ENCODE data around the gene PEPD. TPM values are rescaled to one million over a fixed set of nuclear protein-coding genes. Genes with fewer than 3 reads are reported as not detected.
A peak's percentile ranks its signal among the peaks of the same experiment; 100 is the strongest.

The PEPD gene
- total RNA-seq, 1 experiment from 2014 or later = 50.9 TPM

- DNase-seq (ENCODE audit: low read depth) = no peak
Measured at GRCh38 chr19:33440241-33440640, 81.3 kb downstream of the PEPD start.

GRCh38 chr19:33438987-33439781, 82.4 kb downstream of the PEPD start:
- DNase-seq (ENCODE audit: low read depth) = no peak

DNA sequence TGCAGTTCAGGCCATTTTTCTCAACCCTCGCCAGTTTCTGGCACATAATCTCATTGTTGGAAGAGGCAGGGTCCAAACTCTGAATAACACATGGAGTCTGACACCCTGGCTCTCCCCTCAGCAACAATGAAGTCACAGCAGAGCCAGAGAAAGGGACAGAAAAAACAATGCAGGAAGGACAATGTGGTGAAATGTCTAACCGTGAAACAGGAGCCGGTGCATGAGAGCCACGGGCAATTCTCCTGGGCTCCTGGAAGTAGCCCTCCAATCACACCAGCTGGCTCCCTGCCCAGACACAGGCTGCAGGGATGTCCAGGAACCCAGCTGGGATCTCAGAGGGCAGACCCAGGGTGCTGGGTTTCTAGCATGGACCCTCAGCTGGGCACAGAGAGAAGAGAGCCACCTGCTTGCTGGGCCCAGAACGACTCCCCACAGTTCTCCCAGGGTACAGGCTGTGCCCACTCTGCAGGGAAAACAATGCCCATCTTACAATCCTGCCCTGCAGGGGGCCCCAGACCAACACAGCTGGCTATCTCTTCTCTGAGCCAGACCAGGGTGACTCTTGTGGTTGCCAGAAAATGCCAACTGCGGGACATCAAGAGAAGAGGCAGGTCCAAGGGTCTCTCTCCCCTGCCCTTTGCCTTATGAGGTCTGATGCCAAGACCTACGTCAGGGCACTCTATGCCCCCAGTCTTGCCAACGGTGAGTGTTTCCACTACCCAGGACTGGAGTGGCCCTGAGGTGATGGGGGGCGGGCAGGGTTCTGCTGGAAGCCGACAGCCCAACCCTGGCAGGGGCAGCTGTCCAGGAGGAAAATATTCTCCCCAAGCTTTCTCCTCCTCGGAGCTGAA, 83.5 kb downstream of the PEPD start:
- peak; percentile 9 for DNase-seq (ENCODE audit: low read depth)

DNA sequence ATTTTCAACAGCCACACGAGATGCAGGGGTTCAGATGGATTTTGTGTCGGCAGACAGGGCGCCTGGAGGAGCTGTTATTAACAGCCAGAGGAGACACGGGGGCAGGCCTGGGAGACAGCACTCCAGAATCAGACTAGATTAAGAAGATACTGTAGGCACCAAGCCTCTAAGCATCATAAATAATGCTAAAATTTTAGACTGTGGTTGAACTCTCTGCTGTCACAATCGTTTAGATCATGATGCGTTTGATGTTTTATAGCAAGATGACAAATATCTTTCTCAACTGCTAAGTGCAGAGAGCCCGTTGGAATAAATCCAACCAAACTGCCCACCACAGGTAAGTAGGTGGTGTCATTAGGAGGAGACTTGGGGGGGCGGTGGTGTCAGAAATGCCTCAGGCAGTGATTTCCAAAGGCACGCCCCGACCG, 84.2 kb downstream of the PEPD start:
- DNase-seq (ENCODE audit: low read depth) = no peak

GRCh38 chr19:33436360-33437345, 84.9 kb downstream of the PEPD start:
- DNase-seq (ENCODE audit: low read depth) = no peak

GRCh38 chr19:33435706-33436359, 85.8 kb downstream of the PEPD start:
- DNase-seq (ENCODE audit: low read depth) = no peak

- DNase-seq (ENCODE audit: low read depth) = peak; percentile 29
Measured at GRCh38 chr19:33434886-33435705, 86.5 kb downstream of the PEPD start.

DNA sequence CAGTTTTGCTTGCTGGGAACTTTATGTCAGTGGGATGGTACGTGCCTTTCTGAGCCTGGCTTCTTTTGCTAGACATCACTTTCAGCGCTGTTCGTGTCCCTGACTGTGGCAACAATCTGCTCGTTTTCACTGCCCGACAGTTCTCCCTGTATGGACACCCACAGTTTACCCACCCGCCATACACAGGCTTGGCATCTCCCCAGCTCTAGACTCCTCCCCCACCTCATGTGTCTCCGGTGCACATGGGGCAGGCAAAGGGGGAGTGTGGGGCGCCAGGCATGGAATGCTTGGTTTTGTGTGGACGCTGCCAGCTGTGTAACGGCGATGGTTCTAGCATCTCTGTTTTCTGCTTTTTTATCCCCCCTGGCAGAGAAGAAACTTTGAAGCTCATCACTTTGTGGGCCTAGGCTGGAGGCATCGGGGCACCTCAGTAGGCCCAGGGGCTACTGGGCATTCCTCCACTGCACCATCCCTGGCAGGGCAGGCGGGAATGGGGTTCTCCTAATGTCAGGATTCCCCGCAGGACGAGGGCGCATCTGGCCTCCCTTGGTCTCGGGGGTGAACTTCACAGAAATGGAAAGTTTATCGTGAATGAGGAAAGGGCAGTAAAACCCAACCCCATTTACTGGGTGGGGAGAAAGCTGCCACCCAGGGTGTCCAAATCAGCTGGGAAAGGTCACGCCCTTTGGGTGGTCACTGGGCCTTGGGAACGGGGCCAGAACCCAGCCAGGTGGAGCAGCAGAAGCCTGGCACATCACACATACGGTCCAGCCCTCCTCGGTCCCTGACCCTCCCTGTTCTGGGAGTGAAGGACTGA, 87.3 kb downstream of the PEPD start:
- DNase-seq (ENCODE audit: low read depth) = no peak

- DNase-seq (ENCODE audit: low read depth) = no peak
Measured at GRCh38 chr19:33432446-33433170, 89.0 kb downstream of the PEPD start.

- DNase-seq (ENCODE audit: low read depth) = no peak
Measured at GRCh38 chr19:33432015-33432414, 89.6 kb downstream of the PEPD start.

DNA sequence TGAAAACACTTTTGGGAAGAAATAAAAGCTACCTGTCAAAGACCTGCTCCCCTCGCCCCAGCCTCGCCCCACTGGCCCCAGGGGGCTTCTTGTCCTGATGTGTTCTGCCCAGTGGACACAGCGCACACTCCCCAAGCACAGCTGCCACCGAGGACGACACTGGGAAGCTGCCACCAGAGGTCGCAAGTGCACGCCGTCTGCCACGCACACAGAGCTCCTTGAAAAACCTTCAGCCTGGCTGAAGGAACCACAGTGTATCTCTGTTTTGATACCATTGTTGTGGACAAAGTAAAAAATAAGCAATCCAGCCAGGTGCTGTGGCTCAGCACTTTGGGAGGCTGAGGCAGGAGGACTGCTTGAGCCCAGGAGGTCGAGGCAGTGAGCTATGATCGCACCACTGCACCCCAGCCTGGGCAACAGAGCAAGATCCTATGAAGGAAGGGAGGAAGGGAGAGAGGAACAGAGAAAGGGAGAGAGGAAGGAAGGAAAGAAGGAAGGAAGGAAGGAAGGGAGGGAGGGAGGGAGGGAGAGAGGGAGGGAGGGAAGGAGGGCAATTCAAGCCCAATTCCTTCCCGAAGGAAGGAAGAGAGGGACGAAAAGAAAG, 90.8 kb downstream of the PEPD start:
- peak; percentile 53 for DNase-seq (ENCODE audit: low read depth)

DNA sequence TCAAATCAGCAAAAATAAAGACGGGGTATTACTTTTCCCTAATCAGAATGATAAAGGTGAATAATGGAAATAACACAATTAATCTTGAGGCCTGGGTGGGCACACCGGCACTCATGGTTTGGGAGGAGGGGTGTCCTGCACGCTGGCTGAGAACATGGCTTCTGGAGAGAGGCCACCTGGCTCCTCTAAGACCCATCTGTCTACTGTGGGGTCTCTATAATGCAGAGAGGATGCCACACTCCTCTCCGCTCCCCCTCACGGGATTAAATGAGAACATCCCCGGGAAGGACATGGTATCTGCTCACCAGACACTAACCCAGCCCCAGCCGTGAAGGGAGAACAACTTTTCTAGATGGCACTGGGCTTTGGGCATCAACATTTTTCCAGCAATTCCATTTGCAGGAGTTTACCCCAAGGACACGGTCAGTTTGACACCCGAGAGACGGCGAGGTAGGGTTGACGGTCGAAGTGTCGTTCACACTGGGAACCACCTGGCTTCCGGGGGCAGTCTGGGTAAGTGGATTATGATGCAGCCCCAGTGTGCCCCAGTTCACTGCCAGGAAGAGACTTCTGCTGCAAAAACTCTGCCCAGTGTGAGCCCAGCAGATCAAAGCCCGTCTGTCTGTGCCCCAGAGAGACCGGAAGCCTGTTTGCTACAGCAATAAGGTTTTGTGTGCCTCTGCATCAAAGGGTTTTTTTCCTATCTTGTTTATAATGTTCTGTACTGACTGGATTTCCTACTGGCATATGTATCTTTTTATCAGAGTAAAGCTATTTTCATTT, 91.5 kb downstream of the PEPD start:
- DNase-seq (ENCODE audit: low read depth) = no peak

GRCh38 chr19:33428627-33429125, 92.9 kb downstream of the PEPD start:
- DNase-seq (ENCODE audit: low read depth) = no peak

DNA sequence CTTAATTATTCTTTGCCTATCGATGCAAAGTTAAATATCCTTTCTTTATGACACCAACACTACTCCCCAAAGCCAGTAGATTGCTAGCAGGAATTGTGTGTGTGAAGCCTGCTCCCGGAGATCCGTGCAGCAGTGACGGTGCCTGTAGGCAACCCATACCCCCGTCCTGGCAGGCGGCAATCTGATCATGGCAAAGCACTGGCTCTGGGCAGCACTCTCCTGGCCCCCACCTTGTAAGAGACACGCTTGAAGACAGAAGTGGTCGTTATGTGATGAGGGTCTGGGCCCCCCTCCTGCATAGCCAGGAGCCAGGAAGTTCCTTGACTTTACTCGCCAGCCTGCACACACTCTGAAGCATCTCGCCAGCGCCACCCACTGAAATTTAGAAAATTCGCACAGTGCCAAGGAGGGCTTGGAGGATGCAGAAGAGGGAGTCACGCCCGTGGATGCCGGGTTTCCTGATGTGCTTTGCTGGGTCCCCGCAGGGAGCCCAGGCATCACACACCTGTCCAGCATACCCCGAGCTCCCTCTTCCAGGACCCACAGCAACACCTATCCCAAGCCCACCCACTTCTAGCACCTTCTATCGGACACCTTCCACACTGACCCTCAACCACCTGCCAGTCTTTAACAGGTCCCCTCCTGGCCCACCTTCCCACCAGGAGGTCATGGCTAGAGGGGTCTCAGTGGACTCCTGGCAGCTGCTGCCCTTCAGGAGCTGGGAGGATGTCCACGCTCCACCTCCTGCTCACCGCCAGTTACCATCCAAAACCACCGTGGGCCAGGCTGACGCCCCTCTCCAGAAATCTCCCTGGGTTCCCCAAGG, 93.6 kb downstream of the PEPD start:
- DNase-seq (ENCODE audit: low read depth) = no peak

DNA sequence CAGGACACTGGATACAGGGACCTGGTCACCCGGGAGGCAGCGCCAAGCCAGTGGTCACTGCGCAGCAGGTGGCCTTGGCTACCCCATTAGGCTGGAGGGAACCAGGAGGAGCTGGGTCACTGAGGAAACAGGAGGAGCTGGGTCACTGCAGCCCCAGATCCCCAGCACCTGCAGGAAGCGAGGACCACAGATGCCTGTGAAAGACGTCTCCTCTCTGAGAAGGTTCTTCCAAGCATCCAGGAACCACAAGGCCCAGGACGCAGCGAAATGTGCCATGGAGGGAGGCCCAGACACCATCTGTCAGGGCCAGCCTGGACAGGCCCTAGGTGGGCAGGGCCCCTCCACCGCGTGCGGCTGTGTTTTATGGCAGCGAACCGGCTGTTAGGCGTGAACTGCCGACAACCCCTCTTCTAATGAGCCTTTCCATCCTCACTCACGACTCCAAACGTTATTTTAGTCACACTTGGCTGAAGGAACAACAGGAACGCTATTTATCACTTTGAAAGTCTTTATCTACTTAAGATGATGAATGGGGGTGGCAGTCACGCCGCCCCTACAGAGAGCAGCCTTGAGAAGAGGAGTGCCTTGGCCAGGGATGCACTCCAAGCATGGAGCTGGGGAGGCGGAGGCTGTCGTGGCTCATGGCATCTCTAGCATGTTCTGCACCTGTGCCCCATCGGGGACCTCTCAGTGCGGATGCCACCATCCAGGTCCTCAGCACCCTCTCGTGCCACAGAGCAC, 94.8 kb downstream of the PEPD start:
- DNase-seq (ENCODE audit: low read depth) = no peak

GRCh38 chr19:33424181-33424580, 97.4 kb downstream of the PEPD start:
- DNase-seq (ENCODE audit: low read depth) = no peak
